ENCODE measurements around the gene ATRNL1.

- TF ChIP-seq CTCF (conservative IDR thresholded peaks at IDR 0.05; ENCODE audit: low read depth, low read length) (no peak), EZH2phosphoT487 (IDR thresholded peaks at IDR 0.05; ENCODE audit: borderline replicate concordance, low read length) (no peak), EZH2 (IDR thresholded peaks at IDR 0.05; ENCODE audit: low read length, unreplicated experiment) (no peak)
Observed at GRCh38 chr10:115051216-115051615, 41.9 kb upstream of the ATRNL1 start.
